RWPE2 (cell line): ENCODE results near the gene STK39.

Experiments
- ATAC-seq: fragments of 200-7000 bp; cut with Tn5 transposase; 3 replicates; pipeline ENCODE4 v1.9.1; 2021; ENCODE audit warnings: low read depth
- DNase-seq: peaks from one replicate; pipeline ENCODE4 v3.0.0-alpha.2; 2020; ENCODE audit warnings: low spot score
- H3K27ac ChIP-seq: fragments of 450-650 bp; 2 replicates; pipeline ENCODE4 v1.5.1; 2017; ENCODE audit warnings: mild to moderate bottlenecking; ENCODE audit not compliant: poor library complexity, severe bottlenecking
- H3K27me3 ChIP-seq: fragments of 250-450 bp; sonication (Bioruptor Pico); 2 replicates; pipeline ENCODE4 v1.5.1; 2021; ENCODE audit warnings: mild to moderate bottlenecking, moderate library complexity; ENCODE audit not compliant: insufficient read depth, poor library complexity, severe bottlenecking
- H3K36me3 ChIP-seq: fragments of 250-450 bp; sonication (Bioruptor Pico); 2 replicates; pipeline ENCODE4 v1.5.1; 2020; ENCODE audit warnings: low read depth, mild to moderate bottlenecking, moderate library complexity
- H3K4me1 ChIP-seq: fragments of 250-450 bp; sonication (Bioruptor Pico); 2 replicates; pipeline ENCODE4 v1.5.1; 2021; ENCODE audit warnings: mild to moderate bottlenecking, moderate library complexity; ENCODE audit not compliant: insufficient read depth, poor library complexity, severe bottlenecking
- H3K4me3 ChIP-seq: fragments of 250-450 bp; sonication (Bioruptor Pico); 2 replicates; pipeline ENCODE4 v1.5.1; 2021; ENCODE audit warnings: mild to moderate bottlenecking, moderate library complexity; ENCODE audit not compliant: severe bottlenecking
- H3K9me3 ChIP-seq: fragments of 250-450 bp; sonication (Bioruptor Pico); 2 replicates; pipeline ENCODE4 v1.5.1; 2021; ENCODE audit warnings: mild to moderate bottlenecking, moderate library complexity; ENCODE audit not compliant: severe bottlenecking
- CTCF ChIP-seq: fragments of 450-650 bp; IDR thresholded peaks from one replicate; pipeline ENCODE4 v1.5.1; 2017; ENCODE audit warnings: mild to moderate bottlenecking, moderate library complexity; ENCODE audit not compliant: poor library complexity, severe bottlenecking

Gene STK39

GRCh38 chr2:168210895-168211570, 36.4 kb downstream of the STK39 start:
- no peaks in the 10 kb centered on the region for H3K27me3 ChIP-seq
- no peak for TF ChIP-seq CTCF
- peaks cover 32% of the 10 kb centered on the region for H3K4me1 ChIP-seq
- DNase-seq, result no peak
- H3K27ac ChIP-seq, result peak overlapping the region; percentile 75
- H3K4me3 ChIP-seq, result peak overlapping the region; percentile 11
- H3K9me3 ChIP-seq, result no peaks in the 10 kb centered on the region
- peak; percentile 95 for ATAC-seq
- H3K36me3 ChIP-seq, result no peaks in the 10 kb centered on the region

DNA sequence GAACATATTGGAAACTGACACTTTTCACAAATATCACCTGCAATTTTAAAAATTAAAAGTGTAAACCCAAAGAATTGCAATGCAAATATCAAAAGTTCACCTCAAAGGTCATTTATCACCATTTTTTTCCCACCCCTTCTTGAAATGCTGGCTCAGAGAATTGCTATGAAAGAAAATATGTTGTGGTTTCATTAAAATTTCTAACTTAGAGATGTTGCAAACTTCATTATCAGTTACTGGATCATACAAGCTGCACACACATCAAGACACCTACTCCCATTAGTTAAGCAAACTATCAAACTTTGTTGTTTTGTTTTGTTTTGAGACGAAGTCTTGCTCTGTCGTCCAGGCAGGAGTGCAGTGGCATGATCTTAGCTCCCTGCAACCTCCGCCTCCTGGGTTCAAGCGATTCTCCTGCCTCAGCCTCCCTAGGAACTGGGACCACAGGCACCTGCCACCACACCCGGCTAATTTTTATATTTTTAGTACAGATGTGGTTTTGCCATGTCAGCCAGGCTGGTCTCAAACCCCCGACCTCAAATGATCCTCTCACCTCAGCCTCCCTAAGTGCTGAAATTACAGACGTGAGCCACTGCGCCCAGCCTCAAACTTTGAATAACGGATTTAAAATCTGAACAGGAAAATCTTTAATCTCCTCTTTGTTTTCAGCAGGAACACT, 37.0 kb downstream of the STK39 start:
- Histone ChIP-seq H3K4me3 (no peak overlapping the region), H3K4me1 (peaks cover 32% of the 10 kb centered on the region), H3K27ac (peak overlapping the region; percentile 75), H3K9me3 (no peaks in the 10 kb centered on the region), H3K27me3 (no peaks in the 10 kb centered on the region), H3K36me3 (no peaks in the 10 kb centered on the region)
- DNase-seq (no peak), ATAC-seq (no peak)
- TF ChIP-seq CTCF, result no peak

- H3K27me3 ChIP-seq, result no peaks in the 10 kb centered on the region
- H3K4me1 ChIP-seq, result peaks cover 32% of the 10 kb centered on the region
- H3K36me3 ChIP-seq, result no peaks in the 10 kb centered on the region
- no peaks in the 10 kb centered on the region for H3K9me3 ChIP-seq
- DNase-seq (no peak), ATAC-seq (no peak)
- TF ChIP-seq CTCF, result no peak
- H3K27ac ChIP-seq, result no peak overlapping the region
- H3K4me3 ChIP-seq, result no peak overlapping the region
These were observed 38.7 kb downstream of the STK39 start for GRCh38 chr2:168208652-168209051.

DNA sequence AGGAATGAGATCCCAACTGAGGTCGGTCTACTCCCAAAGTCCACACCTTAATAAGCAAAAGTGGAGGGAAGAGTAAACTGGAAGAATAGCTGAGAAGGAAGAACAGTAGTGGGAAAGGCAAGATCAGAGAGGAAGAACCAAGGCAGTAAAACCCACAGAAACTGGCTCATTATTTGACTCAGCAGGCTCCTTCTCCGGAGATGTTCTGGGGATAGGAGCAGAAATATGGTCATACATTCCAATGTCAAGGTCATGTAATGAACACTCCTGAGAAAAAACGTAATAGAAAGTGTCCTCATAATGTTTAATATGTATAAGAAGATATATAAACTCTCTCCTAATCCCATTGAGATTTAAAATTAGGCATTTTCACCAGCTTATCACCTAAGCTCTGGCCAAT, 39.5 kb downstream of the STK39 start:
- Histone ChIP-seq H3K4me3 (no peak overlapping the region), H3K27me3 (no peaks in the 10 kb centered on the region), H3K27ac (no peak overlapping the region), H3K9me3 (no peaks in the 10 kb centered on the region), H3K4me1 (peaks cover 28% of the 10 kb centered on the region), H3K36me3 (no peaks in the 10 kb centered on the region)
- ATAC-seq, result no peak
- TF ChIP-seq CTCF, result no peak
- no peak for DNase-seq
